Measurements from ENCODE around the gene TNFRSF21. TPM values are rescaled to one million over a fixed set of nuclear protein-coding genes. Genes with fewer than 3 reads are reported as not detected.
"Not testable (repeated sequence)": the region's sequence is repeated elsewhere in the genome, so short reads cannot be mapped to it uniquely, and the experiment has no call there.

Gene TNFRSF21, protein sequence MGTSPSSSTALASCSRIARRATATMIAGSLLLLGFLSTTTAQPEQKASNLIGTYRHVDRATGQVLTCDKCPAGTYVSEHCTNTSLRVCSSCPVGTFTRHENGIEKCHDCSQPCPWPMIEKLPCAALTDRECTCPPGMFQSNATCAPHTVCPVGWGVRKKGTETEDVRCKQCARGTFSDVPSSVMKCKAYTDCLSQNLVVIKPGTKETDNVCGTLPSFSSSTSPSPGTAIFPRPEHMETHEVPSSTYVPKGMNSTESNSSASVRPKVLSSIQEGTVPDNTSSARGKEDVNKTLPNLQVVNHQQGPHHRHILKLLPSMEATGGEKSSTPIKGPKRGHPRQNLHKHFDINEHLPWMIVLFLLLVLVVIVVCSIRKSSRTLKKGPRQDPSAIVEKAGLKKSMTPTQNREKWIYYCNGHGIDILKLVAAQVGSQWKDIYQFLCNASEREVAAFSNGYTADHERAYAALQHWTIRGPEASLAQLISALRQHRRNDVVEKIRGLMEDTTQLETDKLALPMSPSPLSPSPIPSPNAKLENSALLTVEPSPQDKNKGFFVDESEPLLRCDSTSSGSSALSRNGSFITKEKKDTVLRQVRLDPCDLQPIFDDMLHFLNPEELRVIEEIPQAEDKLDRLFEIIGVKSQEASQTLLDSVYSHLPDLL
- 10 to 100 TPM; 13.3 to 21.8 (median 14.9) TPM for polyA plus RNA-seq (ENCODE audit: insufficient read depth in 1 of 5, insufficient read length in 5 of 5, low replicate concordance in 1 of 5)
- long read RNA-seq, donor 1, partial matches to known transcripts = 15 of 19 reads
- long read RNA-seq, donor 1, other reads (novel, unspliced or antisense) = 0 of 19 reads
- long read RNA-seq, donor 2, partial matches to known transcripts = 0 of 3 reads
- long read RNA-seq, donor 2, other reads (novel, unspliced or antisense) = 0 of 3 reads
- long read RNA-seq, donor 3, partial matches to known transcripts = 0 of 2 reads
- long read RNA-seq, donor 3, other reads (novel, unspliced or antisense) = 0 of 2 reads
- long read RNA-seq, donor 4, partial matches to known transcripts = 0 of 3 reads
- long read RNA-seq, donor 4, other reads (novel, unspliced or antisense) = 0 of 3 reads
- long read RNA-seq, donor 5, partial matches to known transcripts = 0 of 3 reads
- long read RNA-seq, donor 5, other reads (novel, unspliced or antisense) = 0 of 3 reads
- long read RNA-seq, donor 6, partial matches to known transcripts = 0 of 2 reads
- long read RNA-seq, donor 6, other reads (novel, unspliced or antisense) = 0 of 2 reads
- long read RNA-seq, donor 7, partial matches to known transcripts = 0 of 2 reads
- long read RNA-seq, donor 7, other reads (novel, unspliced or antisense) = 0 of 2 reads
- long read RNA-seq, donor 8, partial matches to known transcripts = 0 of 3 reads
- long read RNA-seq, donor 8, other reads (novel, unspliced or antisense) = 0 of 3 reads

GRCh38 chr6:47309291-47310130 is at the start of gene TNFRSF21:
Gene TNFRSF21 (minus strand): TSS chr6:47309905. CDS start chr6:47309511, 394 bp downstream.
- DNase-seq = peak; percentile 90 to 93

GRCh38 chr6:47358440-47359225 is 48.9 kb upstream of the TNFRSF21 start:
- DNase-seq = no peak

DNA sequence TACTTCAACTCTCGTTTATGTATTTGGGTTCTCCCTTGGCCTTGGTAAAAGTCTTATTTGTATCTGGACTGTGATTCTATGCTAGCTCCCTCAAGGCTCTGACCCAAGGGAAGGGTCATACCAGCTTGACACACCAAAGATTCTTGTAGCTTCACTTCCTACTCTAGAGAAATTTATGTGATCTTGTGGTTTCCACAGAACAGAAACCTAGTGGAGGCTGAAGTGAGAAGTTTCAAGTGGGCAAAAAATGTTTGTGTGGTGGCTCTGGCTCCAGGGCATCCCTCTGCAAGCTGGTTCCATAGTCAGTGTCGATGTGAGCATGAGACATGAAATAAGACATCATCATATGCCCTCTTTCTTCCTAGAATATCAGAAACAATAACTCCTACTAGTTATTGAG is 48.1 kb upstream of the TNFRSF21 start:
- DNase-seq = no peak

DNA sequence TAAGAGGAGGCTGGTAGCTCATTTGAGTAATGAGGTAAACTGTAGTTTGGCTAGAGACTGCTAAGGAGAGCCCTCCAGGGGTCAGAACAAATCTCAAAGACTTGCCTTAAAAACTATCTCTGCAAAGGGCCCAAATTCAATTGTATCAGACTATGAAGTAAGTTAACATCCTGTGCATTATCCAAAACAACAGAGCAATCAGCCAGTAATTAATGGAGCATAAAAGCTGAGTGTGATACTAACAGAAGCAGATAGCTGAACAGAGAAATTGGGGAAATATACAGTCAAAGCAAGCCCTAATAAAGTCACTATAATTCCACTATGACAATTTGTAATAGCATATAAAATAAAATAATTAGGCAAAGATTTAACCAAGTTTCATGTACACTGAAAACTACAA is 45.8 kb upstream of the TNFRSF21 start:
- DNase-seq = no peak

GRCh38 chr6:47353871-47354270 is 44.2 kb upstream of the TNFRSF21 start:
- DNase-seq = no peak

DNA sequence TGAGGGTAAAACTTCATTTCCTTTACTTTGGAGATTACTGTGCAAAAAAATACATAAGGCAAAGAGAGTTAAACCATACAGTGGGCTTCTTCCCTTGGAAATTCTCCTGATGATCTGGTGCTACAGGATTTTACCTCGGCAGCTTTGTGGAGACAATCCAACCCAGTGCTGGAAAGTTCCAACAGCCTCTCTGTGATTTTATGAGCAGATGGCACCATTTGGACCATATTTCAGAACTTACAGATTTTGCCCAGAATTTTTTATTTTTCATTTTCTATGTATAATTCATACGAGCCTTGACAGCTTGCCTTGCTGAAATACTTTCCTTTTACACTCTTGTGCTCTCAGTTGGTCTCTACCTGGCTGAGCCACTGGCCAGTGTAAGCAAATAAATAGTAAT is 43.3 kb upstream of the TNFRSF21 start:
- DNase-seq = no peak

- DNase-seq = no peak
Measured at GRCh38 chr6:47352194-47352920, 42.7 kb upstream of the TNFRSF21 start.

- no peak for DNase-seq
Measured at GRCh38 chr6:47351621-47352020, 41.9 kb upstream of the TNFRSF21 start.

DNA sequence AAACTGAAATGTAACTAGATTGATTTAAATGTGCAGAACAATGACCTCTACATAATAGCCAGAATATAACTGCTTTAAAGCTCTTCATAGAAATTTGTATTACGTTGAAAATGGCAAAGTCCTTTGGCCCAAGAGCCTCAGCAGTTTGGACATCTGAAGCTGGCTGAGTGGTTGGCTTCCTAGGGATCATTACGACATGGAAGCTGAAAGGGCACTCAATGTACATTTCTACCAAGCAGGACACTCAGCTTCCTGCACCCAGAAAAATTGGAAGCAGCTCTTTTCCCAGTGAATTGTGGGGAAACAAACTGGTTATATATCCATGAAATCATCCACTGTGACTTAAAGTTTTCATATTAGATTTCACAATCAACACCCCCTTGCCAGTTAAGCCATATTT is 40.2 kb upstream of the TNFRSF21 start:
- DNase-seq = no peak

GRCh38 chr6:47348316-47348863 is 38.7 kb upstream of the TNFRSF21 start:
- no peak for DNase-seq

DNA sequence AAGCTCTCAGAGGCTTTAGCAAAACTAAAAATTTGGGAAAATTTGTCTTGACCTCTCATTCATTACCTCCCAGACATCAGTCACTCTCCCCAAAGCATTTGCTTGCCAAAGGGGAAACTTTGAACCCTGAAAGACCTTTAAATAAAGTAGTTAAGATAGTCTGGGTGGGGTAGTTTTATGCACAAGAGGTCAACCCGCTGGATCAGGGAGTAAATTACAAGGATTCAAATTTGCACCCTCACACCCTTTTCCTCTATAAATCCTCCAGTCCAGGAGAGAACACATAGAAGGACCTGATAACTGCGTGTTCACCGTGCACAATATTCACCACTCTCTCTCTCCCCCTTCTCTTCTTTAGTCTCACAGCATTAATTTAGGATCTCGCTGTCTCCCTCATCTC is 36.1 kb upstream of the TNFRSF21 start:
- no peak for DNase-seq

GRCh38 chr6:47344022-47344421 is 34.3 kb upstream of the TNFRSF21 start:
- DNase-seq = peak; percentile 7 to 16

DNA sequence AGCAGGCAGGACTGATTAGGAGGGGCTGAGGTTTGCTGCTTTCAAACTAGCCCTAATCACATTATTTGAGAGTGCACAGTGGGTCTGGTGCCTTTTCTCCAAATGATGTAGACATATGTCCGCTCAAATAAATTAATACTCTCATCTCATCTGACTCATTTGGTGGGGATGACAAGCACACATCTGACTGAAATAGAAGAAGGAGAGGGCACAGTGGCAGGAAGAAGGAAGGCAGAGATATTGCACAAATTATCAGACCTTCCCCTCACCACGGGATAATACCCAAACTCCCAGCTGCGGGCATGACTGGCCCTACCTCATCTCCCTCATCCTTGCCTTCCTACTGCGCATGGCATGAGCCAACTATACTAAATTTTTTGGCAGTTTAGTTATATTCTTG is 33.9 kb upstream of the TNFRSF21 start:
- DNase-seq = no peak

DNA sequence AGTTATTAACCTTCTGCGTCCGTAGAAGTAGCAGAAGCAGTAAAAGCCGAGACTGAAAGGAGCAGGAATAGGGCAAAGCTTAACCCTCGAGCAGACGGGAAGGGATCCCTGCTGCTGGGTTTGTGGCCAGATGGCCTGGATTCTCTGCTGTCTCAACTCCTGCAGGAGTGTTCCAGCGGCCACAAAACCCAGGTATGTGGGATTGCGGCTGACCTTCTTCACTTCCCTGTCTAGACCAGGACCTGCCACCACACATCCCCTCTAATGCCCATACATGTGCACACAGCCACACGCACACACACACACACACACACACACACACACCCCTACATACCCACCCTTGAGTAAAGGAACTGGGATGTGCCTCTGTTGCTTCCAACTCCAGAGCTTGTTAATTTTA is 33.1 kb upstream of the TNFRSF21 start:
- DNase-seq = no peak

DNA sequence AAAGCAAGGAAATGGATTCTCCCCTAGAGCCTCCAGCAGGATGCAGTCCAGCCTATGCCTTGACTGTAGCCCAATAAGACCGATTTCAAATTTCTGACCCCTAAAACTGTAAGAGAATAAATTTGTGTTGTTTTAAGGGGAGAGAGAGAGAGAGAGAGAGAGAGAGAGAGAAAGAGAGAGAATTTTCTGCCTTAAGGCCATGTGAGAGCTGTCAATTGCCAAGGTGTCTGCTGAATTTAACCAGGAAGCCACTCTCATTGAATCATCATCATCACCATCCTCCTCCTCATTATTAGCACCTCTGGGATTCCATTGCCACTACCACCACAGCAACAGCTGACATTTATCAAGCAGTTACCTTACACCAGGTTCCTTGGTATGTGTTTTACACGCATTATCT is 27.8 kb upstream of the TNFRSF21 start:
- no peak for DNase-seq

DNA sequence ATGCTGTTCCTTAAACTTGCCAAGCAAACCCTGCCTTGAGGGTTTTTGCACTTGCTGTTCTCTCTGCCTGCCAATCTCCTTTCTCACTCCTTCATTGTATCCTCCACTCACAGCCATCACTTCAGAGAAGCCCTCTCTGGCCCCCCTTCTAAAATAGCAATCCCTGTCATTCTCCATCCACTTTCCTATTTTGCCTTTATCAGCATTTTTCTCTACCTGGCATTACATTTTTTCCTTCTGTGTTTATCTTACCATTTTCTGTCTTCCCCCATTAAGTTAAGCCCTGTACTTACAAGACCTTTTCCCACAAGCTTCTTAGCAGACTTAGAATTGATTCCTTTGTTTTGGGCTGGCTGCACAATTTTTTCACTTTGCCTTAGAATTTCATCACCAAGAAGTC is 26.6 kb upstream of the TNFRSF21 start:
- no peak for DNase-seq

DNA sequence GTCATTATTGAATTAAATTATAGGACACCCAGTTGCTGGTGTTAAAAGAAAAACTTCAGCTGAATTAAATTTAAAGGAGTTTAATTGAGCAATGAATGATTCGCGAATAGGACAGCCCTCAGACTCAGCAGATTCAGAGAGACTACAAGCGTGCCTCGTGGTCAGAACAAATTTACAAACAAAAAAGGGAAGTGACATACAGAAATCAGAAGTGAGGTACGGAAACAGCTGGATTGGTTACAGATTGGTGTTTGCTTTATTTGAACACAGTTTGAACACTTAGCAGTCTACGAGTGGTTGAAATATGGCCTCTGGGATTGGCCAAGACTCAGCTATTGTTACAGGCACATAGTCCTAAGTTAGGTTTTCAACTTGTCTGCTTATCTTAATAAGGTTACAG is 25.8 kb upstream of the TNFRSF21 start:
- DNase-seq = no peak

DNA sequence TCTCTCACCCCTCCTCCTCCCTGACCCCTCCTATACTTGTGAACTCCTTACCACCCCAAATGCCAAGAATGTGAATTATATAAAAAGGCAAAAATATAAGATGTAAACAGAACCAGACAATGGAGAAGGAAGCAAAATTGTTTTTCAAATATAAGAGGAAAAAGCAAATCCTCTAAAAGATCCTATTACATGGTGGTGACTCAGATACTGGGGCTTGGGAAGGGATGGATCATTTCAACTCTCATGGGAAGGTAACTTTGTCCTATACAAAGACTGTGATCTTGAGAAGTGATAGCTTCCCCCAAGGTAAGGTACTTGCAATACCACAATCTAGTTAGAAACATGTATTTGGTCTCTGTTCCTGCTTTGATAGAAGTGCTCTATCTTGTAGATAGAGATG is 24.6 kb upstream of the TNFRSF21 start:
- DNase-seq = no peak

DNA sequence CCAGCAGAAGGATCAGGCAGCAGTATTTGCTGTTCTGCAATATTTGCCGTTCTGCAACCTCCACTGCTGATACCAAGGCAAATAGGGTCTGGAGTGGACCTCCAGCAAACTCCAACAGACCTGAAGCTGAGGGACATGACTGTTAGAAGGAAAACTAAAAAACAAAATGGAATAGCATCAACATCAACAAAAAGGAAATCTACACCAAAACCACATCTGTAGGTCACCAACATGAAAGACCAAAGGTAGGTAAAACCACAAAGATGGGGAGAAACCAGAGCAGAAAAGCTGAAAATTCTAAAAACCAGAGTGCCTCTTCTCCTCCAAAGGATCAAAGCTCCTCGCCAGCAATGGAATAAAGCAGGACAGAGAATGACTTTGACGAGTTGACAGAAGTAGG is 18.9 kb upstream of the TNFRSF21 start:
- not testable (repeated sequence) for DNase-seq

All from right lung (tissue), 10 donors.